GM19463 (cell line): Measurements from ENCODE around the gene TMEM196.
"Not testable (repeated sequence)": the region's sequence is repeated elsewhere in the genome, so short reads cannot be mapped to it uniquely, and the experiment has no call there.

Experiments
- ATAC-seq: cut with Tn5 transposase; IDR thresholded peaks from one replicate; pipeline ENCODE4 v1.9.1; 2021; ENCODE audit warnings: mild to moderate bottlenecking, moderate library complexity; ENCODE audit not compliant: unreplicated experiment

Gene TMEM196

DNA sequence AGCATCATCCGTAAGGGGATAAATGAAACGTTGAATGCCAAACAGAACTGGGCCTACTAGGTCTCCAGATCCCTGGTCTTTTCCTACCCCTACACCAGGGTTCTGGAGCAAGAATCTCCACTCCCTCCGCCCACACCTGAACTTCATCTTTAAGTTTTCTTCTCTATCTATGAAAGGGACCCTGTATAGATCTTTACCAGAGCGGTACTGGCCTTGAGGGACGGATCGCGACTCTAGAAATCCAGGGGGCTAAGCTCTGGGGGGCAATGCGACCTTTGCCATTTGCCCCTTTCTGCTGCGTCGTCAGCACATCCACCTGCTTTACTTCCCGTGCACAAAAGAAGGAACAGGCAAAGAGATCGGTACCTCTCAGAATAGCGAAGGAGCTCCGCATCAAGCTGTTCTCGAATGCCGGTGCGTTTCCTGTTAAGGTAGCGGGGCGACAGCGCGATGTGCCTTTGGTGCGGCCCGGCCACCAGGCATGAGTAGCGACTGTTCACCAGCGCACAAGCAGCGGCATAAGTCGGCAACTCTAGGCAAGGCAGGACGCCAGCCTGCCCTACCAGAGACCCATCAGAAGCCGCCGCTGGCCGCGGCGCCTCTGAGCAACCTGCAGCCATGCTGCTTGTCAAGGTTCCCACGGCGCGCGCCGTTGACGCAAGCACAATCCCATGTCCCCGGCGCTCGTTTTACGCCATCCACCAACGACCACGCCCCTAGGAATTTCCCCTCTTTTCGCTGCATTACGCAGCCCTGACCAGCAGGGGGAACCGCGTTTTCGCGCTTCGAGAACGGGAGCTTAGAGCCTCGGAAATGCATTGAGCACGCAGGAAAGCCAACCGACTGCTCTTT, 64.8 kb downstream of the TMEM196 start, which contains the start of gene POLR1F:
TSS of gene POLR1F (minus strand) at position 641 of the 852 bp plus-strand sequence. CDS start at position 620, 21 bp downstream.
- peak; percentile 98 for ATAC-seq

DNA sequence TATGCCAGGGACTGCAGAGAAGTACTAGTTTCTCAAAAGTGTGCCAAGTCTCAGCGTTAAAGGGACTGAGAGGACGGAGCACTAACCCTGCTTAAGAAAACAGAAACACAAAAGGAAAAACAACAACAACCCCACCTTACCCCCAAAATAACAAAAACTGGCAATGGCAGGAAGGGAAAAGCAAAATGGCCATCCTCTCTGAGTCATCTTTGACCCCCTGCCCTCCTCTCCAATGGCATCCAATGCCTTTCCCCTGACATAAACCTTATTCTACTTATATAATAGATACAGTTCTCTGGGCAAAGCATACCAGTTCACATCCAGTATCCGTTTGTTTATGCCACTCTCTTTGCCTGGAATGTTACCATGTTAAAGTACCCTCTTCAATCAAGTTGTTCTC, 66.2 kb downstream of the TMEM196 start:
- no peak for ATAC-seq

DNA sequence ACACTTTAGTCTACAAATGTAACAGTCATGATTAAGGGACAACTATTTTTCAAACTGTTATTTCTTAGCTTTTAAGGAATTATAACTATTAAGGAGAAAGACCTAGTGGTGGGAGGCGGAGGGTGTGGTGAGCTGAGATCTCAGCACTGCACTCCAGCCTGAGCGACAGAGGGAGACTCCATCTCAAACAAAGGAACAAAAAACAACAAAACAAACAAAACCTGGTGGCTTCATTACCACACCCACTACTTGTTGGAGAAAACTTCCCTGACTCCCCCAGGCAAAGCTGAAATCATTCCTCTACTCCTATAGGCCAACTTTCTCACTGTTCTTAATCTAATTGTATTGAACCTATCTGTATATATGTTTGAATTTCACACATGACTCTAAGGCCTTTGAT, 67.8 kb downstream of the TMEM196 start:
- no peak for ATAC-seq

GRCh38 chr7:19701471-19701870, 71.9 kb downstream of the TMEM196 start:
- ATAC-seq = no peak

GRCh38 chr7:19700936-19701335, 72.5 kb downstream of the TMEM196 start:
- ATAC-seq = no peak

DNA sequence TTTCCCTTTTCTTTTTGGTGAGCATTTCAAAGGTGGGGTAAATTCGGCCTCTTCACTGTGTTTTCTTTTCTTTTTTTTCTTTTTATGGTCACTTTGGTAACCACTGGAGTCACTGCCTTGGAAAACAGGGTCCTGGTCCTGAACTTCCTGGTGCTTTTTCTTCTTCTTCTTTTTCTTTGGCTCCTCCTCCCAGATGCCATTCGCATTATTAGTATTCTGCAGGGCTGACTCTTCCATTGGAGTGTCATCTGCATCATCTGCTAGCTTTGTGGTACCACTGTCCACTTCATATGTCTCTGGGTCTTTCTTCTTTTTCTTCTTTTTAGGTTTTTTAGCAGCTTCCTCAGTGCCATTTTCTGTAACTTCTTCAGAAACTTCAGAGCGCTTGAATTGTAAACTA, 75.1 kb downstream of the TMEM196 start:
- ATAC-seq = no peak

DNA sequence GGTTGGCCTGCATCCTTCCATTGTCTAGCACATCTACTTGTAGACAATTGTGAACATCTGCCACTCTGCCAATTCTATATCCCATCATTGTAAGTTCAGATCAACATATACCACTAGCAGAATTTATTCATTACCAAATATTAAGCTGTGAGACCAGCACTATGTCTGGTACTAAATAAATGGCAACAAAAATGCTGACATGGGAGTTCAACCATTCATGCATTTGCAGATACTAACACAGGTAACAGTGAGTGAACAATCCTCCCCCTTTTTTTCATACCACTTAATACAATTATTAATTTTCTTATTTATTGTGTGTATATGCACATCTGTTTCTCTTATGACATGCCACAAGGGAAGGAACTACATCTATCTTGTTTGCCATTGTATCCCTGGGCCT, 76.5 kb downstream of the TMEM196 start:
- ATAC-seq = no peak

DNA sequence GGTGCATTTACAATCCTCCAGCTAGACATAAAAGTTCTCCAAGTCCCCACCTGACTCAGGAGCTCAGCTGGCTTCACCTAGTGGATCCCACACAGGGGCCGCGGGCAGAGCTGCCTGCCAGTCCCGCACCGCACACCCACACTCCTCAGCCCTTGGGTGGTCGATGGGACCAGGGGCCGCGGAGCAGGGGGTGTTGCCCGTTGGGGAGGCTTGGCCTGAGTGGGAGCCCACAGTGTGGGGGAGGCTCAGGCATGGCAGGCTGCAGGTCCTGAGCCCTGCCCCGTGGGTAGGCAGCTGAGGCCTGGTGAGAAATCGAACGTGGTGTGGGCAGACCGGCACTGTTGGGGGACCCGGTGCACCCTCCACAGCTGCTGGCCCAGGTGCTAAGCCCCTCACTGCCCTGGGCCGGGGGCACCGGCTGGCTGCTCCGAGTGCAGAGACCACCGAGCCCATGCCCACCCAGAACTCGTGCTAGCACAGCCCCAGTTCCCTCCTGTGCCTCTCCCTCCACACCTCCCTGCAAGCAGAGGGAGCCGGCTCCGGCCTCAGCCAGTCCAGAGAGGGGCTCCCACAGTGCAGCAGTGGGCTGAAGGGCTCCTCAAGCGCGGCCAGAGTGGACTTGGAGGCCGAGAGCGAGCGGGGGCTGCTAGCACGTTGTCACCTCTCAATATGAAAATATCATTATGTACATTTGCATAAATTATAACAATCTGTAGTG, 81.1 kb downstream of the TMEM196 start:
- ATAC-seq = no peak

- ATAC-seq = no peak
Measured at GRCh38 chr7:19690736-19691135, 82.7 kb downstream of the TMEM196 start.

GRCh38 chr7:19689130-19689529, 84.3 kb downstream of the TMEM196 start:
- not testable (repeated sequence) for ATAC-seq

- ATAC-seq = no peak
Measured at GRCh38 chr7:19681596-19681995, 91.8 kb downstream of the TMEM196 start.

GRCh38 chr7:19677180-19677579, 96.2 kb downstream of the TMEM196 start:
- ATAC-seq = peak; percentile 77

- ATAC-seq = no peak
Measured at GRCh38 chr7:19675816-19676215, 97.6 kb downstream of the TMEM196 start.

- ATAC-seq = no peak
Measured at GRCh38 chr7:19674266-19674960, 99.0 kb downstream of the TMEM196 start.

GRCh38 chr7:19670806-19671205, 102.6 kb downstream of the TMEM196 start:
- no peak for ATAC-seq
